CD14-positive monocyte (primary cell): ENCODE data around the gene FSD1. TPM values are rescaled to one million over a fixed set of nuclear protein-coding genes. Genes with fewer than 3 reads are reported as not detected.

ENCODE experiments used
- DNase-seq, 3 donors: peaks; one replicate each; pipeline ENCODE4 v3.0.0-alpha.2; 2011 to 2022
- H2AFZ ChIP-seq: 2 replicates; pipeline ENCODE4 v1.6.0; 2012; ENCODE audit warnings: mild to moderate bottlenecking, low read depth, low read length, inconsistent platforms; ENCODE audit not compliant: insufficient read depth, poor library complexity, severe bottlenecking
- H3K27ac ChIP-seq, 2 donors: 1 replicate in 1 of 2; 2 replicates in 1 of 2; pipeline ENCODE4 v1.5.1; 2012 to 2013; ENCODE audit warnings: low read length in 2 of 2, control low read depth in 1 of 2, inconsistent platforms in 1 of 2, low read depth in 1 of 2, mild to moderate bottlenecking in 1 of 2
- H3K27me3 ChIP-seq, 2 donors: one replicate each; pipeline versions ENCODE4 v1.6.0 to v1.6.1; 2011 to 2013; ENCODE audit warnings: low read length in 2 of 2; ENCODE audit not compliant: control insufficient read depth in 2 of 2, insufficient read depth in 2 of 2
- H3K36me3 ChIP-seq, 2 donors: replicated peaks in 1 of 2; 1 replicate in 1 of 2; 2 replicates in 1 of 2; pipeline versions ENCODE4 v1.5.1 to v1.6.1; 2012 to 2013; ENCODE audit warnings: low read length in 2 of 2, control low read depth in 1 of 2, inconsistent platforms in 1 of 2, mild to moderate bottlenecking in 1 of 2; ENCODE audit not compliant: insufficient read depth in 2 of 2, control insufficient read depth in 1 of 2
- H3K4me1 ChIP-seq, 2 donors: 1 replicate in 1 of 2; 2 replicates in 1 of 2; pipeline versions ENCODE4 v1.5.1 to v1.6.1; 2012 to 2013; ENCODE audit warnings: low read length in 2 of 2, control low read depth in 1 of 2, inconsistent platforms in 1 of 2, mild to moderate bottlenecking in 1 of 2, moderate library complexity in 1 of 2; ENCODE audit not compliant: insufficient read depth in 2 of 2, control insufficient read depth in 1 of 2
- H3K4me2 ChIP-seq: replicated peaks from 2 replicates; pipeline ENCODE3; 2012; ENCODE audit warnings: low read length, moderate library complexity, mild to moderate bottlenecking; ENCODE audit not compliant: poor library complexity, severe bottlenecking; ENCODE audit errors: extremely low read depth
- H3K4me3 ChIP-seq, 3 experiments: fragments of 200-600 bp in 1 of 3; sonication (generic) in 1 of 3; replicated peaks in 1 of 3; 1 replicate in 2 of 3; 2 replicates in 1 of 3; pipeline ENCODE4 v1.5.1; 2011 to 2013; ENCODE audit warnings: low read length in 3 of 3, mild to moderate bottlenecking in 3 of 3, control low read depth in 2 of 3, low read depth in 2 of 3, inconsistent platforms in 1 of 3, moderate library complexity in 1 of 3
- H3K79me2 ChIP-seq: 2 replicates; pipeline ENCODE4 v1.6.0; 2012; ENCODE audit warnings: mild to moderate bottlenecking, control low read depth, inconsistent platforms, low read length, moderate library complexity; ENCODE audit not compliant: insufficient read depth
- H3K9ac ChIP-seq: 2 replicates; pipeline ENCODE4 v1.6.0; 2017; ENCODE audit warnings: low read length, mild to moderate bottlenecking; ENCODE audit not compliant: insufficient read depth, poor library complexity, severe bottlenecking
- H3K9me3 ChIP-seq, 2 donors: replicated peaks in 1 of 2; 1 replicate in 1 of 2; 2 replicates in 1 of 2; pipeline versions ENCODE4 v1.5.1 to v1.6.1; 2012 to 2013; ENCODE audit warnings: low read length in 2 of 2, control low read depth in 1 of 2; ENCODE audit not compliant: control insufficient read depth in 1 of 2, insufficient read depth in 1 of 2
- H4K20me1 ChIP-seq: 2 replicates; pipeline ENCODE4 v1.6.0; 2012; ENCODE audit warnings: mild to moderate bottlenecking, low read length, control low read depth, moderate library complexity; ENCODE audit not compliant: insufficient read depth
- H3K27ac Mint-ChIP-seq, 7 donors: one replicate each; pipeline ENCODE4 v1.8.0; 2020; ENCODE audit warnings: mild to moderate bottlenecking in 7 of 7, mixed read lengths in 7 of 7, moderate library complexity in 6 of 7, inconsistent platforms in 2 of 7
- H3K27me3 Mint-ChIP-seq, 3 donors: one replicate each; pipeline ENCODE4 v1.8.0; 2021 to 2022; ENCODE audit warnings: low read depth in 3 of 3, mild to moderate bottlenecking in 3 of 3, mixed read lengths in 3 of 3, moderate library complexity in 3 of 3, inconsistent platforms in 1 of 3
- H3K36me3 Mint-ChIP-seq, 2 donors: one replicate each; pipeline ENCODE4 v1.8.0; 2020; ENCODE audit warnings: mixed read lengths in 2 of 2, inconsistent platforms in 1 of 2, mild to moderate bottlenecking in 1 of 2
- H3K4me1 Mint-ChIP-seq: one replicate; pipeline ENCODE4 v1.8.0; 2020; ENCODE audit warnings: mild to moderate bottlenecking, mixed read lengths
- H3K4me3 Mint-ChIP-seq, 2 donors: one replicate each; pipeline ENCODE4 v1.8.0; 2020; ENCODE audit warnings: mild to moderate bottlenecking in 2 of 2, mixed read lengths in 2 of 2, moderate library complexity in 1 of 2
- H3K9me3 Mint-ChIP-seq, 7 donors: one replicate each; pipeline ENCODE4 v1.8.0; 2020 to 2022; ENCODE audit warnings: mixed read lengths in 7 of 7, mild to moderate bottlenecking in 6 of 7, moderate library complexity in 6 of 7, inconsistent platforms in 2 of 7
- WGBS: methylation state at CpG from one replicate; pipeline ENCODE4 v1.1.5; 2013; ENCODE audit warnings: missing lambda C conversion rate; ENCODE audit not compliant: insufficient coverage; 5-methylcytosine and 5-hydroxymethylcytosine counted together
- intact Hi-C, 2 donors: fragments of 100-400 bp; cut with micrococcal nuclease; formaldehyde crosslinking; loops; one replicate each; pipeline versions ENCODE4 v1.15.0 to v1.15.1; 2023
- polyA plus RNA-seq, 3 donors: library from polyadenylated mRNA; depleted of rRNA in 1 of 3; unstranded in 2 of 3; stranded (reverse) in 1 of 3; fragments of 300-500 nt in 2 of 3; fragments of >200 nt in 1 of 3; fragmentation: Illumina TruSeq in 2 of 3; gene quantifications; 1 replicate in 2 of 3; 2 replicates in 1 of 3; pipeline ENCODE4 v1.2.3, GENCODE V29; 2012 to 2021
- TF ChIP-seq, protein P1 (sequence below): fragments of 200-600 bp; IDR thresholded peaks from one replicate; pipeline ENCODE4 v1.8.0; 2022; ENCODE audit warnings: antibody characterized with exemption, mild to moderate bottlenecking

FSD1 gene
- polyA plus RNA-seq, 3 donors, result 0.39 TPM; not detected in 2

DNA sequence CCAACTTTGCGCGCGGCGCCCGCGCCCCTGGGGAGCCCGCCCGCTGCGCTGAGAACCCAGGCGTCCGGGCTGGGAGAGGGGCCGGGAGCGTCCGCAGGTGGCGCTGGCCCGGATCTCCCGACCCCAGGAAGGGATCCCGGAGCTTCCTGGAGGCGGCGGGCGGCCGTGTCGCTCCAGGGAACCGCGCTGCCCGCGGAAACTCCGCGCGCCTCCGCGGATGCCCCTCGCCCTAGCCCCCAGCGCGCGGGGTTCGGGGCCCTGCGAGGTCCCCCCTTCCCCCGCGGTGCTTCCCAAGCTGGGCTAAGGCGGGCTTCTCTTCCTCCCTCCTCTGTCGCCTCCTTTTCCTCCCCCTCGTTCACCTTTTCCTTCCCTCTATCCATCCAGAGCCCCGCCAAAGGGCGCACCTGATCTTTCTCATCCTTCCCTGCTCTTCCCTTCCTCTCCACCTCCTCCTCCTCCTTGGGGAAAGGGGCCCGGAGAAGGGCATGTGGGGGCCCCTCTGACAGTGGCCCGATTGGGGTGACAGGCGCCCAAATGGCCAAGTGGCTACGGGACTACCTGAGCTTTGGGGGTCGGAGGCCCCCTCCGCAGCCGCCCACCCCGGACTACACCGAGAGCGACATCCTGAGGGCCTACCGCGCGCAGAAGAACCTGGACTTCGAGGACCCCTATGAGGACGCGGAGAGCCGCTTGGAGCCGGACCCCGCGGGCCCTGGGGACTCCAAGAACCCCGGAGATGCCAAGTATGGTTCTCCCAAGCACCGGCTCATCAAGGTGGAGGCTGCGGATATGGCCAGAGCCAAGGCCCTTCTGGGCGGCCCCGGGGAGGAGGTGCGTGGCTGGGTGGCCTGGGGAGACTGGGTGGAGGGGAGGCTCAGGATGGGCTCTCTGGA lies 24.6 kb upstream of the FSD1 start:
- Histone ChIP-seq H3K4me2 (no peak overlapping the region), H3K9ac (no peak overlapping the region), H3K4me3 (no peak overlapping the region), H3K4me1 (no peaks in the 10 kb centered on the region), H3K9me3 (no peaks in the 10 kb centered on the region), H4K20me1 (no peaks in the 10 kb centered on the region), H2AFZ (no peak overlapping the region), H3K36me3 (no peaks in the 10 kb centered on the region), H3K27ac (no peak overlapping the region), H3K27me3 (peaks cover 20 to 32% of the 10 kb centered on the region in 2 donors), H3K79me2 (no peaks in the 10 kb centered on the region)
- no peak for DNase-seq
- TF ChIP-seq, protein P1, sequence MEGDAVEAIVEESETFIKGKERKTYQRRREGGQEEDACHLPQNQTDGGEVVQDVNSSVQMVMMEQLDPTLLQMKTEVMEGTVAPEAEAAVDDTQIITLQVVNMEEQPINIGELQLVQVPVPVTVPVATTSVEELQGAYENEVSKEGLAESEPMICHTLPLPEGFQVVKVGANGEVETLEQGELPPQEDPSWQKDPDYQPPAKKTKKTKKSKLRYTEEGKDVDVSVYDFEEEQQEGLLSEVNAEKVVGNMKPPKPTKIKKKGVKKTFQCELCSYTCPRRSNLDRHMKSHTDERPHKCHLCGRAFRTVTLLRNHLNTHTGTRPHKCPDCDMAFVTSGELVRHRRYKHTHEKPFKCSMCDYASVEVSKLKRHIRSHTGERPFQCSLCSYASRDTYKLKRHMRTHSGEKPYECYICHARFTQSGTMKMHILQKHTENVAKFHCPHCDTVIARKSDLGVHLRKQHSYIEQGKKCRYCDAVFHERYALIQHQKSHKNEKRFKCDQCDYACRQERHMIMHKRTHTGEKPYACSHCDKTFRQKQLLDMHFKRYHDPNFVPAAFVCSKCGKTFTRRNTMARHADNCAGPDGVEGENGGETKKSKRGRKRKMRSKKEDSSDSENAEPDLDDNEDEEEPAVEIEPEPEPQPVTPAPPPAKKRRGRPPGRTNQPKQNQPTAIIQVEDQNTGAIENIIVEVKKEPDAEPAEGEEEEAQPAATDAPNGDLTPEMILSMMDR, result no peak
- intact Hi-C loops, result no loop called here
- Mint-ChIP-seq H3K4me1 (peaks cover 4% of the 10 kb centered on the region), H3K27ac (no peak overlapping the region), H3K27me3 (peaks cover 40 to 61% (median 42%) of the 10 kb centered on the region in 3 donors), H3K4me3 (peak overlapping the region in 1 of 2 donors; percentile 85), H3K9me3 (peaks cover 0 to 7% (median 3%) of the 10 kb centered on the region in 7 donors), H3K36me3 (peaks cover 0 to 2% of the 10 kb centered on the region in 2 donors)
- 4% methylated on average over 71 of the region's 71 CpGs for WGBS

DNA sequence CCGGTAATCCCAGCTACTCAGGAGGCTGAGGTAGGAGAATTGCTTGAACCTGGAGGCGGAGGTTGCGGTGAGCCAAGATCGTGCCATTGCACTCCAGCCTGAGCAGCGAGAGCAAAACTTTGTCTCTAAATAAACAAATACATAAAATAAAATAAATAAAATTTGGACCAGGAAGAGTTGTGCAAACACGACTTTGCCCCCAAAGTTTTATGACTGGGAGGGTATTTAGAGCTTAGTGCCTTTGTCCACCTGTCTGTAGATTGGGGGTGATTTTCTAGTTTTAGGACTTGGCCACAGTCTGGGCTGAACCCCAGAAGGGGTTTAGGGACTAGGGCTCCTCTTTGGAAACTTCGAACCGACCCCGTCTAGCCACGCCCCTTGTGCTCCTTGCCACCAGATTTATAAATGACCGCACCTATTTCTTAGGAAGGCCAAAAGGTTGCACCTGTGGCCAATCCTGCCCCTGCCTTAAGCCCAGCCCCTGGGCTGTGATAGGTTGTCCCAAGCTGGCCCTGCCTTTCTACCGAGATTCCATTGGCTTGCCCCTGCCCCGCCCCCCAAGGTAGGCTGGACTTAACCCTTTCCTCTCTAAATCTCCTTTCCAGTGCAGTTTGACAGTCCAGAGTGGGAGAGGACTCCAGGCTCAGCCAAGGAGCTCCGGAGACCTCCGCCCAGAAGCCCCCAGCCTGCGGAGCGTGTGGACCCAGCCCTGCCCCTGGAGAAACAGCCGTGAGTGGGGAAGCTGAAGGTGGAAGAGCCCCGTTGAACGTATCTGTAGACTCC lies 20.0 kb upstream of the FSD1 start:
- peaks cover 5% of the 10 kb centered on the region for H3K4me1 Mint-ChIP-seq
- Histone ChIP-seq H2AFZ (no peak overlapping the region), H3K9ac (no peak overlapping the region), H3K4me2 (no peak overlapping the region), H3K9me3 (no peaks in the 10 kb centered on the region), H3K27me3 (peaks cover 11 to 14% of the 10 kb centered on the region in 2 donors), H4K20me1 (no peaks in the 10 kb centered on the region), H3K27ac (no peak overlapping the region), H3K36me3 (no peaks in the 10 kb centered on the region), H3K4me1 (no peaks in the 10 kb centered on the region), H3K79me2 (no peaks in the 10 kb centered on the region), H3K4me3 (no peak overlapping the region)
- H3K4me3 Mint-ChIP-seq, result no peak overlapping the region
- H3K27me3 Mint-ChIP-seq, result peaks cover 24 to 39% (median 30%) of the 10 kb centered on the region in 3 donors
- peaks cover 0 to 2% of the 10 kb centered on the region in 2 donors for H3K36me3 Mint-ChIP-seq
- intact Hi-C loops, result no loop called here
- peaks cover 0 to 5% (median 0%) of the 10 kb centered on the region in 7 donors for H3K9me3 Mint-ChIP-seq
- DNase-seq, result no peak
- no peak overlapping the region for H3K27ac Mint-ChIP-seq
- 45% methylated on average over 12 of the region's 20 CpGs for WGBS
- TF ChIP-seq, protein P1, result no peak
